ENCODE data around the gene CIDEB. TPM values are rescaled to one million over a fixed set of nuclear protein-coding genes. Genes with fewer than 3 reads are reported as not detected.

CIDEB gene
- total and polyA plus RNA-seq, 9 of the 15 experiments (the other 6 are each of a cell fraction or from before 2014, with no cell fraction given): 0.03 to 0.35 (median 0.09) TPM; not detected in 3

DNA sequence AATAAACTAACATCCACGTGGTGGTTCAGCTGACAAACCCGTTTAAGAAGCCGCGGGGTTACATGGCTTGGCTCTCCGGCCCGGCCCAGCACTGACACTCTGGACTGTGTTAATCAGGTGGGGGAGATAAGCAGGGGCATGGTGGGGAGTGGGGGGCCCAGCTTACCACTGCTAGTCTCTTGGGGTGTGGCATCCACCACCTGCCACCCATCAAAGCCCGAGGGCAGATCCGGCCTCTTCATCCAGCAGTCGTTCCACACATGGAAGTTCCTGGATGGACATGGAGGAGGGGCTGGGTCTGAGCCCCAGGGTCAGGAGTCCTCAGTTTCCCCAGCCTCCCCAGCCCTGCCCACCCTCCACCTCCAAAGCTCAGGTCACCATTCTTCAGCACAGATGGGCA is 49.7 kb downstream of the CIDEB start:
- intact Hi-C loops (cut with micrococcal nuclease): no loop called here
- H3K9me1 ChIP-seq (ENCODE audit: control insufficient read depth, insufficient read depth, low read length): no peaks in the 10 kb centered on the region
- WGBS (ENCODE audit: insufficient coverage, low coverage, missing lambda C conversion rate): 73% methylated on average over 6 of the region's 9 CpGs
- BruUV-seq (replicated peaks): no TSS peak
- H3K4me3 ChIP-seq: no peak overlapping the region
- ChIA-PET POLR2A (no interaction called here), CTCF (ENCODE audit: low intra/inter-chr PET ratio) (no interaction called here)
- ATAC-seq (no peak), FAIRE-seq (no peak), DNase-seq (ENCODE audit: extremely low read depth in 1 of 4, low spot score in 3 of 4) (no peak)
- in situ Hi-C loops (cut with MboI): no loop called here
- no peaks in the 10 kb centered on the region for H3K9me3 ChIP-seq (replicated peaks; ENCODE audit: control insufficient read depth, insufficient read depth, low read depth, low read length)
- H4K20me1 ChIP-seq (replicated peaks; ENCODE audit: control insufficient read depth, insufficient read depth, low read length): no peaks in the 10 kb centered on the region
- H2AFZ ChIP-seq (ENCODE audit: low read depth, low read length): no peak overlapping the region
- H3K79me2 ChIP-seq (ENCODE audit: control insufficient read depth, insufficient read depth, low read length): no peaks in the 10 kb centered on the region
- H3K4me1 ChIP-seq (replicated peaks in 1 of 2; ENCODE audit: control insufficient read depth in 2 of 2, insufficient read depth in 2 of 2, low read length in 2 of 2): peaks cover 22 to 66% of the 10 kb centered on the region in 2 experiments; a peak in 4 of 5 replicates
- no peak for TF ChIP-seq POLR3G (IDR thresholded peaks at IDR 0.05; ENCODE audit: extremely low read depth, insufficient read length, insufficient replicate concordance)
- TF ChIP-seq FOXM1 (IDR thresholded peaks at IDR 0.05; ENCODE audit: low read depth): no peak
- no peak for TF ChIP-seq FOXM1 (CRISPR knock-in tag; IDR thresholded peaks at IDR 0.05; ENCODE audit: low read depth)
- TF ChIP-seq ILK (tag; IDR thresholded peaks at IDR 0.05; ENCODE audit: borderline replicate concordance, low read depth): no peak
- no peak for TF ChIP-seq ZNF224 (CRISPR knock-in tag; IDR thresholded peaks at IDR 0.05)
- H3K27me3 ChIP-seq (ENCODE audit: control insufficient read depth in 2 of 2, insufficient read depth in 2 of 2, low read length in 2 of 2): no peaks in the 10 kb centered on the region
- no peaks in the 10 kb centered on the region; the same call in 1 of the 3 replicates for H3K36me3 ChIP-seq (ENCODE audit: control insufficient read depth, insufficient read depth, low read length)
- H3K27ac ChIP-seq (ENCODE audit: extremely low read depth, low read depth, low read length): no peak overlapping the region
- no peak overlapping the region for H3K4me2 ChIP-seq (ENCODE audit: insufficient read depth, low read length)
- no peak overlapping the region for H3K9ac ChIP-seq (ENCODE audit: insufficient read depth in 1 of 2, low read depth in 2 of 2, low read length in 2 of 2)

- CTCF ChIA-PET (ENCODE audit: low intra/inter-chr PET ratio): no interaction called here
- in situ Hi-C loops (cut with MboI) (no loop called here), intact Hi-C loops (cut with micrococcal nuclease) (no loop called here)
- Histone ChIP-seq H3K4me2 (ENCODE audit: insufficient read depth, low read length) (peak overlapping the region; percentile 67), H3K27ac (ENCODE audit: extremely low read depth, low read depth, low read length) (peak overlapping the region; percentile 62), H3K79me2 (ENCODE audit: control insufficient read depth, insufficient read depth, low read length) (no peaks in the 10 kb centered on the region), H3K4me3 (no peak overlapping the region), H3K36me3 (ENCODE audit: control insufficient read depth, insufficient read depth, low read length) (no peaks in the 10 kb centered on the region; the same call in 1 of the 3 replicates), H3K9me1 (ENCODE audit: control insufficient read depth, insufficient read depth, low read length) (no peaks in the 10 kb centered on the region), H3K9me3 (replicated peaks; ENCODE audit: control insufficient read depth, insufficient read depth, low read depth, low read length) (no peaks in the 10 kb centered on the region), H3K27me3 (ENCODE audit: control insufficient read depth in 2 of 2, insufficient read depth in 2 of 2, low read length in 2 of 2) (no peaks in the 10 kb centered on the region), H2AFZ (ENCODE audit: low read depth, low read length) (no peak overlapping the region), H3K9ac (ENCODE audit: insufficient read depth in 1 of 2, low read depth in 2 of 2, low read length in 2 of 2) (peak overlapping the region; percentile 44 to 79; a peak in 3 of 4 replicates), H4K20me1 (replicated peaks; ENCODE audit: control insufficient read depth, insufficient read depth, low read length) (no peaks in the 10 kb centered on the region), H3K4me1 (replicated peaks in 1 of 2; ENCODE audit: control insufficient read depth in 2 of 2, insufficient read depth in 2 of 2, low read length in 2 of 2) (peaks cover 22 to 59% of the 10 kb centered on the region in 2 experiments; a peak in 4 of 5 replicates)
- no peak for TF ChIP-seq U2AF1 (optimal IDR thresholded peaks at IDR 0.05; ENCODE audit: low read depth, low read length)
- no peak for TF ChIP-seq BCL6 (CRISPR knock-in tag; IDR thresholded peaks at IDR 0.05)
- TF ChIP-seq TAF1 (IDR thresholded peaks at IDR 0.05; ENCODE audit: control insufficient read depth, extremely low read depth, insufficient read depth, low read length, severe bottlenecking): no peak
- TF ChIP-seq ARNT (IDR thresholded peaks at IDR 0.05): no peak
- 33% methylated on average over 3 of the region's 4 CpGs for WGBS (ENCODE audit: insufficient coverage, low coverage, missing lambda C conversion rate)
- DNase-seq (ENCODE audit: extremely low read depth in 1 of 4, low spot score in 3 of 4) (no peak), FAIRE-seq (no peak), ATAC-seq (no peak; the same call in 1 of the 3 replicates)
- no TSS peak for BruUV-seq (replicated peaks)
- POLR2A ChIA-PET: interaction anchor here (0.7 to 1.6 kb wide), 7 partner anchors 8 to 51 kb away, joined by 3 to 7 read pairs (median 4); partner anchors contain the start of genes CIDEB, DHRS1, NOP9 and RABGGTA
Measured at GRCh38 chr14:24256960-24257359, 50.8 kb downstream of the CIDEB start.

Measured in K562 (cell line).